Activated B cell treated with CpG ODN at 0.5 μM for 24 hours (primary cell): ENCODE data around the gene NPAS3. TPM values are rescaled to one million over a fixed set of nuclear protein-coding genes. Genes with fewer than 3 reads are reported as not detected.

ENCODE experiments used
- ATAC-seq: fragments of 200-7000 bp; cut with Tn5 transposase; one replicate; pipeline ENCODE4 v1.10.0; 2021; ENCODE audit warnings: low read depth, mild to moderate bottlenecking, moderate library complexity
- CTCF ChIA-PET: fragments of 350-600 bp; sonication (Branson Sonifier 250); formaldehyde crosslinking; loops from one replicate; lab custom pipeline; 2021; ENCODE audit warnings: antibody characterized with exemption; lab: Charles Lee
- POLR2A ChIA-PET: fragments of 350-600 bp; sonication (Branson Sonifier 250); formaldehyde crosslinking; loops from one replicate; lab custom pipeline; 2021; ENCODE audit warnings: antibody characterized with exemption; lab: Charles Lee
- DNase-seq: peaks from one replicate; pipeline ENCODE4 v3.0.0; 2022
- H3K27ac Mint-ChIP-seq: one replicate; pipeline ENCODE4 v1.8.0; 2020; ENCODE audit warnings: mixed read lengths
- H3K27me3 Mint-ChIP-seq: one replicate; pipeline ENCODE4 v1.8.0; 2021; ENCODE audit warnings: mixed read lengths
- H3K36me3 Mint-ChIP-seq: one replicate; pipeline ENCODE4 v1.8.0; 2021; ENCODE audit warnings: low read depth, mixed read lengths
- H3K4me1 Mint-ChIP-seq: one replicate; pipeline ENCODE4 v1.8.0; 2021; ENCODE audit warnings: mixed read lengths
- H3K4me3 Mint-ChIP-seq: one replicate; pipeline ENCODE4 v1.8.0; 2020; ENCODE audit warnings: mild to moderate bottlenecking, mixed read lengths
- H3K9me3 Mint-ChIP-seq: one replicate; pipeline ENCODE4 v1.8.0; 2020; ENCODE audit warnings: mixed read lengths
- CTCF ChIP-seq: fragments of 200-600 bp; IDR thresholded peaks from one replicate; pipeline ENCODE4 v1.8.0; 2022; ENCODE audit warnings: antibody characterized with exemption, mild to moderate bottlenecking
- intact Hi-C: fragments of 100-400 bp; cut with micrococcal nuclease; formaldehyde crosslinking; loops from one replicate; pipeline ENCODE4 v1.15.1; 2024
- total RNA-seq: library from RNA; stranded (reverse); gene quantifications from 2 replicates; pipeline ENCODE4 v1.2.3, GENCODE V29; 2022

The NPAS3 gene
- total RNA-seq, 1 donor from 2014 or later = not detected

GRCh38 chr14:33511851-33512640 is 573.4 kb downstream of the NPAS3 start:
- Mint-ChIP-seq H3K4me1 (no peaks in the 10 kb centered on the region), H3K36me3 (no peaks in the 10 kb centered on the region), H3K4me3 (no peak overlapping the region), H3K27ac (no peak overlapping the region), H3K9me3 (no peaks in the 10 kb centered on the region), H3K27me3 (no peaks in the 10 kb centered on the region)
- no peak for DNase-seq
- intact Hi-C loops = no loop called here
- ATAC-seq = no peak
- ChIA-PET POLR2A (no interaction called here), CTCF (no interaction called here)
- no peak for TF ChIP-seq CTCF

GRCh38 chr14:33515441-33515840 is 576.8 kb downstream of the NPAS3 start:
- Mint-ChIP-seq H3K36me3 (no peaks in the 10 kb centered on the region), H3K4me1 (no peaks in the 10 kb centered on the region), H3K9me3 (no peaks in the 10 kb centered on the region), H3K27me3 (no peaks in the 10 kb centered on the region), H3K4me3 (no peak overlapping the region), H3K27ac (no peak overlapping the region)
- ChIA-PET POLR2A (no interaction called here), CTCF (no interaction called here)
- DNase-seq = no peak
- intact Hi-C loops = no loop called here
- no peak for ATAC-seq
- TF ChIP-seq CTCF = no peak

- H3K9me3 Mint-ChIP-seq = no peaks in the 10 kb centered on the region
- H3K36me3 Mint-ChIP-seq = no peaks in the 10 kb centered on the region
- ChIA-PET POLR2A (no interaction called here), CTCF (no interaction called here)
- H3K4me3 Mint-ChIP-seq = no peak overlapping the region
- intact Hi-C loops = no loop called here
- no peaks in the 10 kb centered on the region for H3K27me3 Mint-ChIP-seq
- no peaks in the 10 kb centered on the region for H3K4me1 Mint-ChIP-seq
- no peak for TF ChIP-seq CTCF
- ATAC-seq (no peak), DNase-seq (no peak)
- no peak overlapping the region for H3K27ac Mint-ChIP-seq
Measured at GRCh38 chr14:33515899-33516298, 577.2 kb downstream of the NPAS3 start.

- DNase-seq (no peak), ATAC-seq (no peak)
- Mint-ChIP-seq H3K36me3 (no peaks in the 10 kb centered on the region), H3K27me3 (no peaks in the 10 kb centered on the region), H3K27ac (no peak overlapping the region), H3K9me3 (no peaks in the 10 kb centered on the region), H3K4me3 (no peak overlapping the region), H3K4me1 (no peaks in the 10 kb centered on the region)
- ChIA-PET CTCF (no interaction called here), POLR2A (no interaction called here)
- no peak for TF ChIP-seq CTCF
- intact Hi-C loops = no loop called here
Measured at GRCh38 chr14:33516898-33517436, 578.3 kb downstream of the NPAS3 start.

GRCh38 chr14:33521192-33521591 is 582.5 kb downstream of the NPAS3 start:
- intact Hi-C loops = no loop called here
- POLR2A ChIA-PET = no interaction called here
- no peak for TF ChIP-seq CTCF
- no peak for ATAC-seq
- no peak overlapping the region for H3K4me3 Mint-ChIP-seq
- H3K36me3 Mint-ChIP-seq = no peaks in the 10 kb centered on the region
- no peak overlapping the region for H3K27ac Mint-ChIP-seq
- no peaks in the 10 kb centered on the region for H3K4me1 Mint-ChIP-seq
- no peaks in the 10 kb centered on the region for H3K27me3 Mint-ChIP-seq
- DNase-seq = no peak
- CTCF ChIA-PET = no interaction called here
- H3K9me3 Mint-ChIP-seq = no peaks in the 10 kb centered on the region
